Body of pancreas (tissue), 4 donors: ENCODE data around the gene CAMK1D.

ENCODE experiments used
- CTCF ChIP-seq, 7 experiments: fragments of 450-650 bp in 4 of 7; fragments of 200-600 bp in 3 of 7; sonication (generic) in 3 of 7; IDR thresholded peaks; one replicate each; pipeline ENCODE4 v1.5.1; 2016 to 2019; ENCODE audit warnings: antibody characterized with exemption in 7 of 7
- POLR2A ChIP-seq, 3 donors: fragments of 450-650 bp; IDR thresholded peaks; one replicate each; pipeline ENCODE4 v1.6.1; 2016; ENCODE audit warnings: antibody characterized with exemption in 3 of 3, mild to moderate bottlenecking in 2 of 3

- TF ChIP-seq CTCF (IDR thresholded peaks at IDR 0.05) (no peak), POLR2A (IDR thresholded peaks at IDR 0.05) (no peak)
Measured at GRCh38 chr10:12800302-12800701, 451.0 kb downstream of the CAMK1D start.
